Stimulated activated CD4-positive, alpha-beta T cell treated with anti-CD3 and anti-CD28 coated beads, Interleukin-12 subunit alpha, Interleukin-12 subunit beta, amount 100 ng/mL, for 48 hours (primary cell): ENCODE measurements around the gene UPK3BL1.
"Not testable (repeated sequence)": the region's sequence is repeated elsewhere in the genome, so short reads cannot be mapped to it uniquely, and the experiment has no call there.

Source experiments
- DNase-seq, 3 donors: peaks; one replicate each; pipeline ENCODE4 v3.0.0-alpha.2; 2020; ENCODE audit warnings: low read depth in 2 of 3, low spot score in 1 of 3

UPK3BL1 gene

GRCh38 chr7:102589857-102590256 is 52.7 kb downstream of the UPK3BL1 start:
- DNase-seq, result not testable (repeated sequence)
